Endodermal cell (in vitro differentiated cells): ENCODE measurements around the gene ACTR3. TPM values are rescaled to one million over a fixed set of nuclear protein-coding genes. Genes with fewer than 3 reads are reported as not detected.
"Not testable (repeated sequence)": the region's sequence is repeated elsewhere in the genome, so short reads cannot be mapped to it uniquely, and the experiment has no call there.

Source experiments
- DNase-seq: peaks from one replicate; pipeline ENCODE4 v3.0.0-alpha.2; 2017
- H3K27ac ChIP-seq: 2 replicates; pipeline ENCODE4 v1.5.1; 2013; ENCODE audit warnings: mild to moderate bottlenecking, low read depth, low read length, moderate library complexity
- H3K27me3 ChIP-seq: 2 replicates; pipeline ENCODE4 v1.6.1; 2013; ENCODE audit warnings: mild to moderate bottlenecking, low read length, moderate library complexity; ENCODE audit not compliant: insufficient read depth, control insufficient read depth, poor library complexity, severe bottlenecking
- H3K36me3 ChIP-seq: 2 replicates; pipeline ENCODE4 v1.7.0; 2013; ENCODE audit warnings: mild to moderate bottlenecking, low read length, moderate library complexity; ENCODE audit not compliant: control insufficient read depth, insufficient read depth
- H3K4me1 ChIP-seq: one replicate; pipeline ENCODE4 v1.7.0; 2013; ENCODE audit warnings: low read length; ENCODE audit not compliant: control insufficient read depth, insufficient read depth
- H3K4me3 ChIP-seq: 2 replicates; pipeline ENCODE4 v1.5.1; 2013; ENCODE audit warnings: mild to moderate bottlenecking, low read length, moderate library complexity
- H3K9ac ChIP-seq: 2 replicates; pipeline ENCODE4 v1.6.1; 2013; ENCODE audit warnings: mild to moderate bottlenecking, low read length, moderate library complexity; ENCODE audit not compliant: poor library complexity, severe bottlenecking; ENCODE audit errors: extremely low read depth
- H3K9me3 ChIP-seq: 2 replicates; pipeline ENCODE4 v1.6.1; 2013; ENCODE audit warnings: mild to moderate bottlenecking, low read length, moderate library complexity; ENCODE audit not compliant: control insufficient read depth
- H3K27ac Mint-ChIP-seq: 2 replicates; pipeline ENCODE4 v1.8.0; 2020; ENCODE audit warnings: mixed read lengths
- H3K27me3 Mint-ChIP-seq: 2 replicates; pipeline ENCODE4 v1.8.0; 2021; ENCODE audit warnings: mild to moderate bottlenecking, mixed read lengths; ENCODE audit not compliant: insufficient read depth
- H3K36me3 Mint-ChIP-seq: 2 replicates; pipeline ENCODE4 v1.8.0; 2020; ENCODE audit warnings: low read depth, mixed read lengths
- H3K4me1 Mint-ChIP-seq: 2 replicates; pipeline ENCODE4 v1.8.0; 2020; ENCODE audit warnings: mixed read lengths
- H3K4me3 Mint-ChIP-seq: 2 replicates; pipeline ENCODE4 v1.8.0; 2020; ENCODE audit warnings: mild to moderate bottlenecking, moderate library complexity, mixed read lengths
- H3K9me3 Mint-ChIP-seq: 2 replicates; pipeline ENCODE4 v1.8.0; 2020; ENCODE audit warnings: mild to moderate bottlenecking, mixed read lengths
- CTCF ChIP-seq: fragments of 200-600 bp; sonication (generic); conservative IDR thresholded peaks from 2 replicates; pipeline ENCODE4 v1.5.0; 2021; ENCODE audit warnings: antibody characterized with exemption, mild to moderate bottlenecking
- WGBS, 2 experiments: methylation state at CpG; one replicate each; pipeline versions ENCODE4 v1.1.5 to v1.1.7; 2013; ENCODE audit warnings: missing lambda C conversion rate in 2 of 2, mixed read lengths in 1 of 2; ENCODE audit not compliant: insufficient coverage in 1 of 2, insufficient read length in 1 of 2; 5-methylcytosine and 5-hydroxymethylcytosine counted together
- total RNA-seq, 2 donors: library from RNA; stranded (reverse); fragmentation: NEBNext Ultra II Directional in 1 of 2; extraction: Animal tissue kit (Norgen Biotek cat#: 25700) in 1 of 2; gene quantifications; 2 replicates in 1 of 2; 3 replicates in 1 of 2; pipeline ENCODE4 v1.2.1, GENCODE V29; 2021

Gene ACTR3
- total RNA-seq, 2 donors from 2014 or later: 168 to 192 TPM

- H3K9ac ChIP-seq: no peak overlapping the region
- H3K4me3 ChIP-seq: no peak overlapping the region
- H3K36me3 Mint-ChIP-seq: no peaks in the 10 kb centered on the region
- H3K27ac Mint-ChIP-seq: no peak overlapping the region
- peaks cover 10% of the 10 kb centered on the region for H3K9me3 Mint-ChIP-seq
- no peaks in the 10 kb centered on the region for H3K4me1 ChIP-seq
- H3K36me3 ChIP-seq: no peaks in the 10 kb centered on the region
- no peak overlapping the region for H3K27ac ChIP-seq
- no peak overlapping the region for H3K4me3 Mint-ChIP-seq
- TF ChIP-seq CTCF: no peak
- H3K9me3 ChIP-seq: peaks cover 11% of the 10 kb centered on the region
- H3K4me1 Mint-ChIP-seq: peaks cover 8% of the 10 kb centered on the region
- no peak for DNase-seq
- H3K27me3 Mint-ChIP-seq: no peaks in the 10 kb centered on the region
- 75 to 83% methylated on average over 1 to 3 of the region's 3 CpGs for WGBS, 2 experiments
- H3K27me3 ChIP-seq: no peaks in the 10 kb centered on the region
These were observed 44.6 kb upstream of the ACTR3 start for GRCh38 chr2:113845261-113845660.

GRCh38 chr2:113845796-113846195, 44.1 kb upstream of the ACTR3 start:
- not testable (repeated sequence) for H3K4me3 Mint-ChIP-seq

GRCh38 chr2:113846429-113846828, 43.5 kb upstream of the ACTR3 start:
- no peak overlapping the region for H3K9ac ChIP-seq
- no peaks in the 10 kb centered on the region for H3K4me1 ChIP-seq
- no peak overlapping the region for H3K27ac Mint-ChIP-seq
- H3K4me3 ChIP-seq: no peak overlapping the region
- DNase-seq: no peak
- peaks cover 10% of the 10 kb centered on the region for H3K9me3 Mint-ChIP-seq
- no peaks in the 10 kb centered on the region for H3K27me3 ChIP-seq
- H3K36me3 ChIP-seq: no peaks in the 10 kb centered on the region
- TF ChIP-seq CTCF: no peak
- H3K27ac ChIP-seq: no peak overlapping the region
- 97 to 100% methylated on average over 2 of the region's 2 CpGs for WGBS, 2 experiments
- H3K36me3 Mint-ChIP-seq: no peaks in the 10 kb centered on the region
- H3K4me1 Mint-ChIP-seq: peaks cover 4% of the 10 kb centered on the region
- no peaks in the 10 kb centered on the region for H3K27me3 Mint-ChIP-seq
- H3K9me3 ChIP-seq: peaks cover 11% of the 10 kb centered on the region
- H3K4me3 Mint-ChIP-seq: no peak overlapping the region

More at GRCh38 chr2:113845796-113846195, 44.1 kb upstream of the ACTR3 start:
- 90 to 95% methylated on average over 3 to 4 of the region's 4 CpGs for WGBS, 2 experiments
- not testable (repeated sequence) for DNase-seq, H3K4me3 ChIP-seq, H3K27me3 Mint-ChIP-seq, H3K9me3 Mint-ChIP-seq, H3K27ac ChIP-seq, H3K27me3 ChIP-seq, H3K27ac Mint-ChIP-seq, H3K36me3 ChIP-seq, H3K36me3 Mint-ChIP-seq, H3K4me1 Mint-ChIP-seq, H3K9ac ChIP-seq, H3K4me1 ChIP-seq
- H3K9me3 ChIP-seq: peaks cover 11% of the 10 kb centered on the region

- WGBS, 2 experiments: 86 to 98% methylated on average over 4 of the region's 4 CpGs
- Mint-ChIP-seq H3K4me1 (peaks cover 4% of the 10 kb centered on the region), H3K27ac (no peak overlapping the region), H3K4me3 (no peak overlapping the region), H3K36me3 (no peaks in the 10 kb centered on the region), H3K9me3 (peaks cover 10% of the 10 kb centered on the region), H3K27me3 (no peaks in the 10 kb centered on the region)
- Histone ChIP-seq H3K27me3 (no peaks in the 10 kb centered on the region), H3K4me1 (no peaks in the 10 kb centered on the region), H3K4me3 (no peak overlapping the region), H3K9me3 (peaks cover 11% of the 10 kb centered on the region), H3K36me3 (no peaks in the 10 kb centered on the region), H3K27ac (no peak overlapping the region), H3K9ac (no peak overlapping the region)
- TF ChIP-seq CTCF: no peak
- no peak for DNase-seq
These were observed 42.7 kb upstream of the ACTR3 start for GRCh38 chr2:113847144-113847543.
